HepG2 (cell line): Measurements from ENCODE around the gene YIPF3. TPM values are rescaled to one million over a fixed set of nuclear protein-coding genes. Genes with fewer than 3 reads are reported as not detected.

Experiments
- DBP ChIP-seq: sonication (generic); formaldehyde crosslinking; IDR thresholded peaks from 2 replicates; pipeline ENCODE4 v1.4.0; 2020; ENCODE audit warnings: missing genetic modification reagents; ENCODE audit errors: not compliant biosample characterization
- ETV5 ChIP-seq: IDR thresholded peaks from 2 replicates; pipeline ENCODE4 v1.6.1; 2018; ENCODE audit warnings: missing biosample characterization, missing genetic modification reagents, inconsistent platforms, borderline replicate concordance
- GPN1 ChIP-seq: sonication (generic); formaldehyde crosslinking; IDR thresholded peaks from 2 replicates; pipeline ENCODE4 v1.5.1; 2020; ENCODE audit warnings: missing genetic modification reagents, borderline replicate concordance
- KAT8 ChIP-seq: IDR thresholded peaks from 2 replicates; pipeline ENCODE4 v1.6.1; 2016; ENCODE audit warnings: missing genetic modification reagents, missing compliant biosample characterization
- NFE2 ChIP-seq: sonication (generic); formaldehyde crosslinking; IDR thresholded peaks from 2 replicates; pipeline ENCODE4 v1.4.0; 2020; ENCODE audit warnings: missing genetic modification reagents
- NFKBIZ ChIP-seq: IDR thresholded peaks from 2 replicates; pipeline ENCODE4 v1.6.1; 2018; ENCODE audit warnings: missing genetic modification reagents, missing compliant biosample characterization
- PCBP1 ChIP-seq: fragments of 200-400 bp; formaldehyde crosslinking; IDR thresholded peaks from 2 replicates; pipeline ENCODE4 v1.6.1; 2017; ENCODE audit warnings: mild to moderate bottlenecking, low read depth, low read length, borderline replicate concordance
- RBFOX2 ChIP-seq: fragments of 200-400 bp; formaldehyde crosslinking; IDR thresholded peaks from 2 replicates; pipeline ENCODE4 v1.6.1; 2017; ENCODE audit warnings: low read depth, mild to moderate bottlenecking, low read length
- TEAD3 ChIP-seq: optimal IDR thresholded peaks from 2 replicates; pipeline ENCODE3; 2016; ENCODE audit warnings: borderline replicate concordance
- TOE1 ChIP-seq: sonication (generic); formaldehyde crosslinking; IDR thresholded peaks from 2 replicates; pipeline ENCODE4 v1.4.0; 2020; ENCODE audit warnings: mild to moderate bottlenecking, missing genetic modification reagents
- ZBTB2 ChIP-seq: sonication (generic); formaldehyde crosslinking; IDR thresholded peaks from 2 replicates; pipeline ENCODE4 v1.8.0; 2022; ENCODE audit warnings: low read depth, missing genetic modification reagents
- ZNF224 ChIP-seq: sonication (generic); formaldehyde crosslinking; IDR thresholded peaks from 2 replicates; pipeline ENCODE4 v1.5.0; 2020; ENCODE audit warnings: mild to moderate bottlenecking, missing genetic modification reagents
- ZNF3 ChIP-seq: IDR thresholded peaks from 2 replicates; pipeline ENCODE4 v1.7.0; 2017; ENCODE audit warnings: inconsistent platforms
- ZNF350 ChIP-seq: sonication (generic); formaldehyde crosslinking; IDR thresholded peaks from 2 replicates; pipeline ENCODE4 v1.4.0; 2020; ENCODE audit warnings: mild to moderate bottlenecking, low read depth, missing genetic modification reagents, borderline replicate concordance
- ZNF513 ChIP-seq: sonication (generic); formaldehyde crosslinking; conservative IDR thresholded peaks from 2 replicates; pipeline ENCODE4 v1.5.0; 2020; ENCODE audit warnings: missing genetic modification reagents
- ZNF672 ChIP-seq: sonication (generic); formaldehyde crosslinking; IDR thresholded peaks from 2 replicates; pipeline ENCODE4 v1.8.1; 2022; ENCODE audit warnings: missing genetic modification reagents
- ZNF790 ChIP-seq: sonication (generic); formaldehyde crosslinking; IDR thresholded peaks from 2 replicates; pipeline ENCODE4 v1.8.0; 2022; ENCODE audit warnings: missing genetic modification reagents, mild to moderate bottlenecking, borderline replicate concordance
- polyA plus RNA-seq, 8 experiments: library from polyadenylated mRNA; depleted of rRNA in 3 of 8; stranded (reverse) in 7 of 8; unstranded in 1 of 8; fragments of >200 nt; fragmentation: Illumina TruSeq in 4 of 8; extraction: Trizol in 4 of 8; gene quantifications; 2 replicates each; pipeline versions ENCODE4 v1.2.1 to v1.2.3, GENCODE V29; 2011 to 2016; ENCODE audit warnings: low read depth in 4 of 8, missing spikeins in 1 of 8, mixed read lengths in 1 of 8; ENCODE audit not compliant: insufficient read depth in 1 of 8
- total RNA-seq, 5 experiments: library from RNA; depleted of rRNA; stranded (reverse); fragments of >200 nt; fragmentation: Illumina TruSeq; extraction: Trizol; gene quantifications; 2 replicates each; pipeline ENCODE4 v1.2.3, GENCODE V29; 2016; ENCODE audit warnings: low read depth in 1 of 5
- TF ChIP-seq, protein P1 (sequence below): sonication (generic); formaldehyde crosslinking; IDR thresholded peaks from 2 replicates; pipeline ENCODE4 v1.4.0; 2020; ENCODE audit warnings: mild to moderate bottlenecking, missing genetic modification reagents

The YIPF3 gene
- total and polyA plus RNA-seq, 2 of the 13 experiments (the other 11 are each of a cell fraction or from before 2014, with no cell fraction given): 107 to 206 TPM

- TF ChIP-seq, protein P1, sequence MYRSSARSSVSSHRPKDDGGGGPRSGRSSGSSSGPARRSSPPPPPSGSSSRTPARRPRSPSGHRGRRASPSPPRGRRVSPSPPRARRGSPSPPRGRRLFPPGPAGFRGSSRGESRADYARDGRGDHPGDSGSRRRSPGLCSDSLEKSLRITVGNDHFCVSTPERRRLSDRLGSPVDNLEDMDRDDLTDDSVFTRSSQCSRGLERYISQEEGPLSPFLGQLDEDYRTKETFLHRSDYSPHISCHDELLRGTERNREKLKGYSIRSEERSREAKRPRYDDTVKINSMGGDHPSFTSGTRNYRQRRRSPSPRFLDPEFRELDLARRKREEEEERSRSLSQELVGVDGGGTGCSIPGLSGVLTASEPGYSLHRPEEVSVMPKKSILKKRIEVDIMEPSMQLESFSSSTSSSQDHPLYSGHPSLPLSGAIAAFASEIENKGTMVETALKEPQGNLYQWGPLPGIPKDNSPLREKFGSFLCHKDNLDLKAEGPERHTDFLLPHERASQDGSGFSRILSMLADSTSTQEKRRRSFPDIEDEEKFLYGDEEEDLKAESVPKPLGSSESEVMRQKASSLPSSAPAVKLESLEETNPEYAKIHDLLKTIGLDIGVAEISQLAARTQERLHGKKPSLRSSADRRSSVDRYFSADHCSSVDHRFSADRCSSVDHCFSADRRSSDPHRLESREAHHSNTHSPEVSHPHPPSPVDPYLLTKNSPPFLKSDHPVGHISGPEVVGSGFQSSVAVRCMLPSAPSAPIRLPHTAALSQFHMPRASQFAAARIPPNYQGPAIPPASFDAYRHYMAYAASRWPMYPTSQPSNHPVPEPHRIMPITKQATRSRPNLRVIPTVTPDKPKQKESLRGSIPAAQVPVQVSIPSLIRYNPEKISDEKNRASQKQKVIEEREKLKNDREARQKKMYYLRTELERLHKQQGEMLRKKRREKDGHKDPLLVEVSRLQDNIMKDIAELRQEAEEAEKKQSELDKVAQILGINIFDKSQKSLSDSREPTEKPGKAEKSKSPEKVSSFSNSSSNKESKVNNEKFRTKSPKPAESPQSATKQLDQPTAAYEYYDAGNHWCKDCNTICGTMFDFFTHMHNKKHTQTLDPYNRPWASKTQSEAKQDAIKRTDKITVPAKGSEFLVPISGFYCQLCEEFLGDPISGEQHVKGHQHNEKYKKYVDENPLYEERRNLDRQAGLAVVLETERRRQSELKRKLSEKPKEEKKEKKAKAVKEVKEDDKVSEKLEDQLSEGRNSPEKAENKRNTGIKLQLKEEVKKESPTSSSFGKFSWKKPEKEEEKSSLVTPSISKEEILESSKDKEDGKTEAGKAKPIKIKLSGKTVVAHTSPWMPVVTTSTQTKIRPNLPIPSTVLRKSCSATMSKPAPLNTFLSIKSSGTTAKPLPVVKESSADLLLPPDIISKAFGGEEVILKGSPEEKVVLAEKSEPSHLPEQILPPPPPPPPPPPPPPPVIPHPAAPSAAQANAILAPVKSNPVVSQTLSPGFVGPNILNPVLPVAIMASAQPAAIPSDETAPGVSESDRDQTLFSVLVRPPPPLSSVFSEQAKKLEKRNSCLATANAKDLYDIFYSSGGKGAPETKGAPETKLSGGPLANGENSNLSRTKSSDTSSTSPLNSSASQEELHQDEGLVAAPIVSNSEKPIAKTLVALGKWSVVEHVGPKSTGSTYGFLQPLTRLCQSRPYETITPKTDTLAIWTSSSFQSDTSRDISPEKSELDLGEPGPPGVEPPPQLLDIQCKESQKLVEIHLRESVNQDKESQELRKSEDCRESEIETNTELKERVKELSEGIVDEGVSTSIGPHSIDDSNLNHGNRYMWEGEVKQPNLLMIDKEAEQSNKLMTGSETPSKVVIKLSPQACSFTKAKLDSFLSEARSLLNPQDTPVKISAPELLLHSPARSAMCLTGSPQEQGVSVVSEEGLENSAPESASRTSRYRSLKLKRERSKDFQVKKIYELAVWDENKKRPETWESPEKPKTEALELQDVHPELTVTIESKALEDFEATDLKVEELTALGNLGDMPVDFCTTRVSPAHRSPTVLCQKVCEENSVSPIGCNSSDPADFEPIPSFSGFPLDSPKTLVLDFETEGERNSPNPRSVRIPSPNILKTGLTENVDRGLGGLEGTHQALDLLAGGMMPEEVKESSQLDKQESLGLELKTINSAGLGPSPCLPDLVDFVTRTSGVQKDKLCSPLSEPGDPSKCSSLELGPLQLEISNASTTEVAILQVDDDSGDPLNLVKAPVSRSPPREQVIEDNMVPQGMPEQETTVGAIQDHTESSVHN: no peak
- TF ChIP-seq DBP (CRISPR knock-in tag): no peak
- no peak for TF ChIP-seq NFKBIZ (CRISPR knock-in tag)
- peak; percentile 80 for TF ChIP-seq KAT8 (CRISPR knock-in tag)
- no peak for TF ChIP-seq GPN1 (CRISPR knock-in tag)
- no peak for TF ChIP-seq TOE1 (CRISPR knock-in tag)
- TF ChIP-seq NFE2: no peak
- TF ChIP-seq ZNF224 (CRISPR knock-in tag): no peak
- peak; percentile 89; the same call in 1 of the 2 replicates for TF ChIP-seq ZNF350 (CRISPR knock-in tag)
- no peak for TF ChIP-seq ZNF513 (CRISPR knock-in tag)
- TF ChIP-seq PCBP1: 0 out of 2 replicates have a peak, but pooled peaks have one; percentile 57
- TF ChIP-seq ZNF672 (CRISPR knock-in tag): 0 out of 2 replicates have a peak, but pooled peaks have one; percentile 64
- TF ChIP-seq ETV5 (CRISPR knock-in tag): peak; percentile 49; the same call in 1 of the 2 replicates
- TF ChIP-seq TEAD3 (CRISPR knock-in tag): peak; percentile 46
- peak; percentile 51; the same call in 1 of the 2 replicates for TF ChIP-seq ZBTB2 (CRISPR knock-in tag)
- TF ChIP-seq ZNF3 (CRISPR knock-in tag): no peak
- no peak for TF ChIP-seq ZNF790 (CRISPR knock-in tag)
- TF ChIP-seq RBFOX2: peak; percentile 92
Observed at GRCh38 chr6:43477235-43478007, 39.3 kb downstream of the YIPF3 start, which contains the start of gene TJAP1 (continued).
